GM19240 (cell line): ENCODE data around the gene ADAMTSL1.
"Not testable (repeated sequence)": the region's sequence is repeated elsewhere in the genome, so short reads cannot be mapped to it uniquely, and the experiment has no call there.

ENCODE experiments used
- DNase-seq: peaks from one replicate; pipeline ENCODE4 v3.0.0; 2011; ENCODE audit warnings: low spot score; ENCODE audit not compliant: insufficient read length

The ADAMTSL1 gene

GRCh38 chr9:18851069-18851795 is 377.3 kb downstream of the ADAMTSL1 start:
- DNase-seq = no peak

GRCh38 chr9:18855656-18856055 is 381.7 kb downstream of the ADAMTSL1 start:
- no peak for DNase-seq

GRCh38 chr9:18857334-18857733 is 383.4 kb downstream of the ADAMTSL1 start:
- DNase-seq = no peak

- no peak for DNase-seq
Observed at GRCh38 chr9:18857769-18858168, 383.8 kb downstream of the ADAMTSL1 start.

GRCh38 chr9:18861609-18862544 is 387.9 kb downstream of the ADAMTSL1 start:
- DNase-seq = no peak

GRCh38 chr9:18863791-18864190 is 389.8 kb downstream of the ADAMTSL1 start:
- DNase-seq = no peak

- DNase-seq = no peak
Observed at GRCh38 chr9:18864516-18864915, 390.6 kb downstream of the ADAMTSL1 start.

- no peak for DNase-seq
Observed at GRCh38 chr9:18865542-18865941, 391.6 kb downstream of the ADAMTSL1 start.

- DNase-seq = no peak
Observed at GRCh38 chr9:18866121-18866831, 392.3 kb downstream of the ADAMTSL1 start.

GRCh38 chr9:18869725-18870124 is 395.8 kb downstream of the ADAMTSL1 start:
- no peak for DNase-seq

GRCh38 chr9:18874069-18874468 is 400.1 kb downstream of the ADAMTSL1 start:
- DNase-seq = no peak

- DNase-seq = not testable (repeated sequence)
Observed at GRCh38 chr9:18874990-18875389, 401.0 kb downstream of the ADAMTSL1 start.

- no peak for DNase-seq
Observed at GRCh38 chr9:18877984-18878383, 404.0 kb downstream of the ADAMTSL1 start.

GRCh38 chr9:18881758-18882157 is 407.8 kb downstream of the ADAMTSL1 start:
- DNase-seq = no peak

GRCh38 chr9:18887546-18887945 is 413.6 kb downstream of the ADAMTSL1 start:
- DNase-seq = no peak

- DNase-seq = no peak
Observed at GRCh38 chr9:18888290-18888689, 414.3 kb downstream of the ADAMTSL1 start.

GRCh38 chr9:18889550-18889949 is 415.6 kb downstream of the ADAMTSL1 start:
- no peak for DNase-seq

GRCh38 chr9:18890372-18890771 is 416.4 kb downstream of the ADAMTSL1 start:
- DNase-seq = no peak

- DNase-seq = no peak
Observed at GRCh38 chr9:18891946-18892670, 418.2 kb downstream of the ADAMTSL1 start.

GRCh38 chr9:18893046-18893445 is 419.1 kb downstream of the ADAMTSL1 start:
- DNase-seq = no peak

GRCh38 chr9:18893491-18893890 is 419.5 kb downstream of the ADAMTSL1 start:
- no peak for DNase-seq
